DOHH2 (cell line): Measurements from ENCODE around the gene DSC3.

Experiments
- H3F3A ChIP-seq: fragments of 200-600 bp; sonication (generic), shearing (Covaris generic); 2 replicates; pipeline ENCODE4 v1.6.0; 2016; ENCODE audit warnings: antibody characterized with exemption, mild to moderate bottlenecking; ENCODE audit not compliant: control insufficient read depth, insufficient read depth
- H3K27ac ChIP-seq: fragments of 200-600 bp; sonication (generic); 2 replicates; pipeline ENCODE4 v1.5.1; 2014; ENCODE audit warnings: low read depth, mild to moderate bottlenecking, low read length, moderate library complexity
- H3K27me3 ChIP-seq: fragments of 200-600 bp; sonication (generic); 2 replicates; pipeline ENCODE4 v1.6.1; 2014; ENCODE audit warnings: mild to moderate bottlenecking, low read length, mixed read lengths; ENCODE audit not compliant: control insufficient read depth
- H3K36me3 ChIP-seq: fragments of 200-600 bp; sonication (generic); 2 replicates; pipeline ENCODE4 v1.6.1; 2014; ENCODE audit warnings: mild to moderate bottlenecking, low read length, moderate library complexity, mixed read lengths; ENCODE audit not compliant: control insufficient read depth
- H3K4me1 ChIP-seq: fragments of 200-600 bp; sonication (generic); 2 replicates; pipeline ENCODE4 v1.6.1; 2014; ENCODE audit warnings: mild to moderate bottlenecking, low read length, mixed read lengths; ENCODE audit not compliant: control insufficient read depth
- H3K4me2 ChIP-seq: fragments of 200-600 bp; sonication (generic); 2 replicates; pipeline ENCODE4 v1.6.0; 2014; ENCODE audit warnings: mild to moderate bottlenecking, low read length, moderate library complexity
- H3K4me3 ChIP-seq: fragments of 200-600 bp; sonication (generic); 2 replicates; pipeline ENCODE4 v1.5.1; 2014; ENCODE audit warnings: mild to moderate bottlenecking, low read length, mixed read lengths
- H3K79me2 ChIP-seq: fragments of 200-600 bp; sonication (generic); 2 replicates; pipeline ENCODE4 v1.6.1; 2014; ENCODE audit warnings: mild to moderate bottlenecking, low read length, mixed read lengths; ENCODE audit not compliant: control insufficient read depth
- H3K9me2 ChIP-seq: fragments of 200-600 bp; sonication (generic); replicated peaks from 2 replicates; pipeline ENCODE4 v1.6.1; 2014; ENCODE audit warnings: mild to moderate bottlenecking, low read length, mixed read lengths; ENCODE audit not compliant: control insufficient read depth
- H3K9me3 ChIP-seq: fragments of 200-600 bp; sonication (generic); 2 replicates; pipeline ENCODE4 v1.6.1; 2014; ENCODE audit warnings: antibody characterized with exemption, low read length, mixed read lengths; ENCODE audit not compliant: control insufficient read depth, insufficient read depth
- H4K20me1 ChIP-seq: fragments of 200-600 bp; sonication (generic); 2 replicates; pipeline ENCODE4 v1.6.0; 2014; ENCODE audit warnings: low read depth, mild to moderate bottlenecking, antibody characterized with exemption, low read length, moderate library complexity; ENCODE audit not compliant: control insufficient read depth, insufficient read depth
- EZH2phosphoT487 ChIP-seq: fragments of 200-600 bp; sonication (generic); IDR thresholded peaks from 2 replicates; pipeline ENCODE4 v1.6.1; 2017; ENCODE audit warnings: borderline replicate concordance, mild to moderate bottlenecking, antibody characterized with exemption, low read length, moderate library complexity, mixed read lengths
- TF ChIP-seq, protein P1 (sequence below): fragments of 200-600 bp; sonication (generic); IDR thresholded peaks from one replicate; pipeline ENCODE4 v1.5.1; 2014; ENCODE audit warnings: antibody characterized with exemption, mild to moderate bottlenecking, low read depth, low read length; ENCODE audit not compliant: poor library complexity, severe bottlenecking

Gene DSC3

DNA sequence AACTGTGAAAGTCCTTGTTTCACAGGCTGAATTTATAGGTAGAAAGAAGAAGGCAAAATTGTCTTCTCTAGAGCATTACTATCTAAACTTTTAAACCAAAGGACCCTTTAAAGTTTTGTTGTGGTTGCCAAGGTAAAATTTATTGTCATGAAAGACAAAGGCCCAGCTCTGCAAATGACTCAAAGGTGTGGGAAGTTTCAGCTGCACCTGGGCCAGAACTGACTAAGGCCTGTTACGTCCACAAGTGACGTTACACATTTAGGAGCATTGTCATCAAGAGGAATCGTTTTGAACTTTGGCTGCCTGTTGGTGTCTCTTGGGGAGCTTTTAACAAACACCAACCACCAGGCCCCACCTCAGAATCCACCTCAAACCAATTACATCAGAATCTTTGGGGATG lies 8.1 kb upstream of the DSC3 start:
- Histone ChIP-seq H3F3A (no peaks in the 10 kb centered on the region), H3K4me3 (no peak overlapping the region), H3K79me2 (no peaks in the 10 kb centered on the region), H3K9me3 (no peaks in the 10 kb centered on the region), H3K4me2 (no peak overlapping the region), H3K27ac (no peak overlapping the region), H3K9me2 (no peaks in the 10 kb centered on the region), H4K20me1 (no peaks in the 10 kb centered on the region), H3K36me3 (no peaks in the 10 kb centered on the region), H3K27me3 (no peaks in the 10 kb centered on the region), H3K4me1 (no peaks in the 10 kb centered on the region)
- TF ChIP-seq, protein P1, sequence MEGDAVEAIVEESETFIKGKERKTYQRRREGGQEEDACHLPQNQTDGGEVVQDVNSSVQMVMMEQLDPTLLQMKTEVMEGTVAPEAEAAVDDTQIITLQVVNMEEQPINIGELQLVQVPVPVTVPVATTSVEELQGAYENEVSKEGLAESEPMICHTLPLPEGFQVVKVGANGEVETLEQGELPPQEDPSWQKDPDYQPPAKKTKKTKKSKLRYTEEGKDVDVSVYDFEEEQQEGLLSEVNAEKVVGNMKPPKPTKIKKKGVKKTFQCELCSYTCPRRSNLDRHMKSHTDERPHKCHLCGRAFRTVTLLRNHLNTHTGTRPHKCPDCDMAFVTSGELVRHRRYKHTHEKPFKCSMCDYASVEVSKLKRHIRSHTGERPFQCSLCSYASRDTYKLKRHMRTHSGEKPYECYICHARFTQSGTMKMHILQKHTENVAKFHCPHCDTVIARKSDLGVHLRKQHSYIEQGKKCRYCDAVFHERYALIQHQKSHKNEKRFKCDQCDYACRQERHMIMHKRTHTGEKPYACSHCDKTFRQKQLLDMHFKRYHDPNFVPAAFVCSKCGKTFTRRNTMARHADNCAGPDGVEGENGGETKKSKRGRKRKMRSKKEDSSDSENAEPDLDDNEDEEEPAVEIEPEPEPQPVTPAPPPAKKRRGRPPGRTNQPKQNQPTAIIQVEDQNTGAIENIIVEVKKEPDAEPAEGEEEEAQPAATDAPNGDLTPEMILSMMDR: no peak
- TF ChIP-seq EZH2phosphoT487: no peak

DNA sequence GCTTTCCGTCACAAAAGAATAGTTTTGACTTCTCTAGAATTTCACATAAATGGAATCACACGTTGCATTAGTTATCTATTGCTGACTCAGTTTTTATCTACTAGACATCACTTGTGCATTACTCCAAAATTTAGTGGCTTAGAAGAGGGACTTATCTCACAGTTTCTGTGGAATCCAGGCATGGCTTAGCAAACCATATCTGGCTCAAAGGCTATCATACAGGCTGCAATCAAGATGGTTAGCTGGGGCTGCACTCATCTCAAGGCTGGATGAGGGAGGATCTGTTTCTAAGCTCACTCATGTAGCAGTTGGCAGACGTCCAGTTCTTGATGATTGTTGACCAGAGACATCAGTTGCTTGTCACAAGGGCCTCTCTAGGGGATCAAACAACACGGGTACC lies 6.6 kb upstream of the DSC3 start:
- H3K4me3 ChIP-seq: no peak overlapping the region
- no peaks in the 10 kb centered on the region for H3K4me1 ChIP-seq
- H3K79me2 ChIP-seq: no peaks in the 10 kb centered on the region
- H4K20me1 ChIP-seq: no peaks in the 10 kb centered on the region
- H3F3A ChIP-seq: no peaks in the 10 kb centered on the region
- no peaks in the 10 kb centered on the region for H3K27me3 ChIP-seq
- no peaks in the 10 kb centered on the region for H3K9me3 ChIP-seq
- no peak for TF ChIP-seq EZH2phosphoT487
- TF ChIP-seq, protein P1: no peak
- no peak overlapping the region for H3K4me2 ChIP-seq
- no peaks in the 10 kb centered on the region for H3K9me2 ChIP-seq
- H3K36me3 ChIP-seq: no peaks in the 10 kb centered on the region
- H3K27ac ChIP-seq: no peak overlapping the region

DNA sequence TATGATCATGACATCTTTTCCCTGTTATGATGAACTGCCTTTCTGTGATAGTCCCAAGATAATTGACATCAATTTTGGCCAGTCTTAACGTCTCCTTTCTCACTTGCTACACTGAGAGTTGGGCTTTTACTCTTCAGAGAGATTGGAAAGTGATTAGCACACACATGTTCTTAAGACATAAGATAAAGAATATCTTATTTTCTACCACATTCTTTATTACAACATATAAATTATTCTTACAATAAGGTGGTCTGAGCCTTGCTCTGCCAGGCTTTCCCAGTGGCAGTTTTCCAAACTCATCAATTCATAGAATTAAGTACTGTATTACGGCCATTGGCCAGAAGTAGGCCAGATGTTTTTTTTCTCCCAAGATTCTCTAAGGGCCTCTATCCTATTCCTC lies 5.7 kb upstream of the DSC3 start:
- Histone ChIP-seq H3K4me1 (no peaks in the 10 kb centered on the region), H3K36me3 (no peaks in the 10 kb centered on the region), H3K4me2 (no peak overlapping the region), H3K9me2 (no peaks in the 10 kb centered on the region), H3K27me3 (no peaks in the 10 kb centered on the region), H4K20me1 (no peaks in the 10 kb centered on the region), H3K27ac (no peak overlapping the region), H3K79me2 (no peaks in the 10 kb centered on the region), H3K9me3 (peaks cover 6% of the 10 kb centered on the region; the same call in 1 of the 2 replicates), H3F3A (no peaks in the 10 kb centered on the region), H3K4me3 (no peak overlapping the region)
- TF ChIP-seq, protein P1: no peak
- no peak for TF ChIP-seq EZH2phosphoT487

DNA sequence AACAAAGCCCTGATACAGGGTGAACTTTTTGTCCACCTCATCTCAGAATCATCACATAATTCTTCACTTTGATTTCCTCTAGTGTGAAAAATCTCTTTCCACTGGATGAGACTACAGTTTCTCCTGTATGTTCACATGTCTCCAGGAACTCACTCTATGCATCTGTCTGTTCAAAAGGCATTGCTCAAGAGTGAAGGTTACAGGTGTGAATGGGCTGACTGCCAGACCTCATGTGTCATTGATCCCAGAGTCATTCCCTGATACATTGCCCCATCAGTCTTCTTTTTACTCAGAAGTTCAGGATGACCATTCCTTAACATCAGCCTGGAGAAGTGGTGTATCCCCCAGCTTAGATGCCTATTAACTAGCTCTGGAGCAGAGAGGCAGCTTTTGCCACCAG lies 4.4 kb upstream of the DSC3 start:
- H4K20me1 ChIP-seq: no peaks in the 10 kb centered on the region
- H3K4me2 ChIP-seq: no peak overlapping the region
- H3K27me3 ChIP-seq: no peaks in the 10 kb centered on the region
- H3K4me1 ChIP-seq: no peaks in the 10 kb centered on the region
- H3K79me2 ChIP-seq: no peaks in the 10 kb centered on the region
- H3K36me3 ChIP-seq: no peaks in the 10 kb centered on the region
- no peak overlapping the region for H3K4me3 ChIP-seq
- TF ChIP-seq, protein P1: no peak
- no peak for TF ChIP-seq EZH2phosphoT487
- H3K9me3 ChIP-seq: peaks cover 18% of the 10 kb centered on the region; the same call in 1 of the 2 replicates
- no peaks in the 10 kb centered on the region for H3K9me2 ChIP-seq
- no peaks in the 10 kb centered on the region for H3F3A ChIP-seq
- no peak overlapping the region for H3K27ac ChIP-seq
